ENCODE measurements around the gene XIRP1.

XIRP1 gene

DNA sequence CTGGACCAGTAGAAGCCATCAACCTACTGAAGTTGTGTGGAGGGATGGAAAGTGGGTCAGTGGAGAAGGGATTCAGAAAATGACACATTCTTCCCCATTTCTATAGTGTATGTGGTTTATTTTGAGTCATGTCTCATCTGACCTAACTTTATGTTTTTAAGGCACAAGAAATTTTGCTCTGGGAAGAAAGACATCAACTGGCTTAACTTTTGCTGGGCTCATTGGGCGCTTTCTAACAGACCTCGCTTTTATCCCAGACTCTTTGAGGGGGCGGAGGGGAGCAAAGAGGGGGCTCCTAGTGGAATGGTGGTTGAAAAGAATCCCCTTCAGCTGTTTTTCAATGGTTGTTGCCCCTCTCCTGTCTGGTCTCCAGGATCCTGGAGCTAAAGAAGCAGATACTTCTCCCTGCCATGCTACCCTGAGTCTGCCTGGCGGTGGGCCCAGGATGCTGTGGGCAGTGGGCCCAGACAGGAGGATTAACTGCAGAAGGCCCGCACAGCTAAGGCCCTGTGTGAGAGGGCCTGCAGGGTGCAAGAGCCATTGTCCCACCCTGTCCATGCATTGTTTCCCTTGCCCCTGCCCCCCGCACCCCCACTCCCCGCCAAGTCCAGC lies 53.5 kb downstream of the XIRP1 start:
- 90% methylated on average over 7 of the region's 7 CpGs for WGBS
- H3K27ac ChIP-seq (ENCODE audit: low read depth, low read length) = no peak overlapping the region
- peaks cover 39% of the 10 kb centered on the region for H3K36me3 ChIP-seq (ENCODE audit: insufficient read depth, low read length)
- H3K9me3 ChIP-seq (ENCODE audit: insufficient read depth, low read depth, low read length) = no peaks in the 10 kb centered on the region
- no peak overlapping the region for H3K4me3 ChIP-seq (ENCODE audit: low read length)
- no peaks in the 10 kb centered on the region for H3K27me3 ChIP-seq (ENCODE audit: insufficient read depth, low read length)
- H3K4me1 ChIP-seq (ENCODE audit: insufficient read depth, low read length) = no peaks in the 10 kb centered on the region
- no peak overlapping the region for H3K9ac ChIP-seq (ENCODE audit: low read depth, low read length)

DNA sequence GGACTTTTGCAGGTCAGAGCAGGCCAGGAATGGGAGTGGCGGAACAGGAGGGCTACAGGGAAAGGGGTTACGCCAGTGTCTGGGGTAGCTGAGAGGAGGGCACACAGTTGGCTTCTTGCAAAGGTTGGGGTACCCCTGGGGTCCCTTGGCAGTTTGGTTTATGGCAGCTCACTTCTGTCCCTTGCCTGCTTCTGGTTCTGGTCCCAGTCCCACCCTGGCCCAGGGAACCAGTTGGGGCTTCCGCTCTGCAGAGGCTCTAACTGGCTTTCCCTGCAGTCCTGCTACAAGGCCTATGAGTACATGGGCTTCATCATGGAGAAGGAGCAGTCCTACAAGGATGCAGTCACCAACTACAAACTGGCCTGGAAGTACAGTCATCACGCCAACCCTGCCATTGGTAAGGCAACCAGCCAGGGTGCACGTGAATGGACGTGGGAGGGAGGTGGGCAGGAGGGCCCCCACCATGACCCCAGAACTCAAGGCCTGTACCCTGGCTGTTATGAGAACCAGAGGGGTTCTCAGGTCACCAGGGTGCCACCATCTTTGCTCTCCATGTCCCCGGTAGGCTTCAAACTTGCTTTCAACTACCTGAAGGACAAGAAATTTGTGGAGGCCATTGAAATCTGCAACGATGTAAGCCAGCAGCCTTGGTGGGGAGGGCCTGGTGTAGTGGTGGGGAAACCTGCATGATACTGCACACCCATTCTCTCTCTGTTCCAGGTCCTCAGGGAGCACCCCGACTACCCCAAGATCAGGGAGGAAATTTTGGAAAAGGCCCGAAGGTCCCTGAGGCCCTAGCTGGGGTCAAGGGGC lies 54.2 kb downstream of the XIRP1 start:
- Histone ChIP-seq H3K9ac (ENCODE audit: low read depth, low read length) (no peak overlapping the region), H3K27me3 (ENCODE audit: insufficient read depth, low read length) (no peaks in the 10 kb centered on the region), H3K4me3 (ENCODE audit: low read length) (no peak overlapping the region), H3K4me1 (ENCODE audit: insufficient read depth, low read length) (no peaks in the 10 kb centered on the region), H3K9me3 (ENCODE audit: insufficient read depth, low read depth, low read length) (no peaks in the 10 kb centered on the region), H3K27ac (ENCODE audit: low read depth, low read length) (no peak overlapping the region), H3K36me3 (ENCODE audit: insufficient read depth, low read length) (peaks cover 32% of the 10 kb centered on the region)
- WGBS = 94% methylated on average over 10 of the region's 10 CpGs

DNA sequence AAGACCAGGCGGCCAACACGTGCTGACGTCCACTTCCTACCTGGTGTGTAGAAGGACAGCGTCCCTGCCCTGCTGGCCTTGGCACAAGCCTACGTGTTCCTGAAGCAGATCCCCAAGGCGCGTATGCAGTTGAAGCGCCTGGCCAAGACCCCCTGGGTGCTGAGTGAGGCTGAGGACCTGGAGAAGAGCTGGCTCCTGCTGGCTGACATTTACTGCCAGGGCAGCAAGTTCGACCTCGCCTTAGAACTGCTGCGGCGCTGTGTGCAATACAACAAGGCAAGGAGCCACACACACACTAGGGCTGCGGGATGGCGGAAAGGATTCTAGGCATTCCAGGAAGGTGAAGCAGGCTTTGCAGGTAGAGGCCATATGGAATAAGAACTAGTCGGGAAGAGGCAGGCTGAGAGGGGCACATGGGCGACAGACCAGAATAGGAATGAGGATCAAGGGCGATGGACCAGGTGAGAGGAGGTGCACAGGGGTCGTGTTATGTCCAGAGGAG lies 54.9 kb downstream of the XIRP1 start:
- H3K4me1 ChIP-seq (ENCODE audit: insufficient read depth, low read length) = no peaks in the 10 kb centered on the region
- H3K36me3 ChIP-seq (ENCODE audit: insufficient read depth, low read length) = peaks cover 25% of the 10 kb centered on the region
- H3K4me3 ChIP-seq (ENCODE audit: low read length) = no peak overlapping the region
- no peaks in the 10 kb centered on the region for H3K9me3 ChIP-seq (ENCODE audit: insufficient read depth, low read depth, low read length)
- H3K27ac ChIP-seq (ENCODE audit: low read depth, low read length) = no peak overlapping the region
- 94% methylated on average over 18 of the region's 18 CpGs for WGBS
- no peaks in the 10 kb centered on the region for H3K27me3 ChIP-seq (ENCODE audit: insufficient read depth, low read length)
- no peak overlapping the region for H3K9ac ChIP-seq (ENCODE audit: low read depth, low read length)

DNA sequence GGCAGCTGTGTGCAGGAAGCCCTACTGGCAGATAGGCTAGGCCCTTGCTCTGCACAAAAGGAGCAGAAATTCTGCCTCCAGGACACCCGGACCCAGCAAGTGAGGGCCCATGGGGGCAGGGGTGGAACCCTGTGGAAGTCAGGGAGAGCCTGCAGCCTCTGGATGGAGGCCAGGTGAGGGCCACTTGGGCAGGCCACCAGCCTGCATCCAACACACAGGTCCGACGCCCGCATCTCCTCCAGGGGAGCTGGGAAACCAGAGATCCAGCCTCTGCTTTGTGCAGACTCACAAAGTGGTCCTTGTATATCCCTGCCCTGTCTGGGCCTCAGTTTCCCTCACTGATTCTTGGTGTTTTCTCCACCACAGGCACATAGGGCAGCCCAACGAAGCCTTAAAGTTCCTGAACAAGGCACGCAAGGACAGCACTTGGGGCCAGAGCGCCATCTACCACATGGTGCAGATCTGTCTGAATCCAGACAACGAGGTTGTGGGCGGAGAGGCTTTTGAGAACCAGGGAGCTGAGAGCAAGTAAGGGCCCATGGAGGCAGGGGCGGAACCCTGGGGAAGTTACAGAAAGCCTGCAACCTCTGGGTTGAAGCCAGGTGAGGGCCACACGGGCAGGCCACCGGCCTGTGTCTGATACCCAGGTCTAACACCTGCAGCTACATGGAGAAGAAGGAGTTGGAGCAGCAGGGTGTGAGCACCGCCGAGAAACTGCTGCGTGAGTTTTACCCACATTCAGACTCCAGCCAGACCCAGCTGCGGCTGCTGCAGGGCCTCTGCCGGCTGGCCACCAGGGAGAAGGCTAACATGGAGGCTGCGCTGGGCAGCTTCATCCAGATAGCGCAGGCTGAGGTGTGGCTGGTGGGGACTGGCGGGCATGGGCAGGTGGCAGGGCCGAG lies 55.6 kb downstream of the XIRP1 start:
- no peak overlapping the region for H3K4me3 ChIP-seq (ENCODE audit: low read length)
- no peak overlapping the region for H3K27ac ChIP-seq (ENCODE audit: low read depth, low read length)
- WGBS = 92% methylated on average over 21 of the region's 21 CpGs
- no peaks in the 10 kb centered on the region for H3K27me3 ChIP-seq (ENCODE audit: insufficient read depth, low read length)
- H3K4me1 ChIP-seq (ENCODE audit: insufficient read depth, low read length) = no peaks in the 10 kb centered on the region
- H3K9ac ChIP-seq (ENCODE audit: low read depth, low read length) = no peak overlapping the region
- peaks cover 18% of the 10 kb centered on the region for H3K36me3 ChIP-seq (ENCODE audit: insufficient read depth, low read length)
- no peaks in the 10 kb centered on the region for H3K9me3 ChIP-seq (ENCODE audit: insufficient read depth, low read depth, low read length)

DNA sequence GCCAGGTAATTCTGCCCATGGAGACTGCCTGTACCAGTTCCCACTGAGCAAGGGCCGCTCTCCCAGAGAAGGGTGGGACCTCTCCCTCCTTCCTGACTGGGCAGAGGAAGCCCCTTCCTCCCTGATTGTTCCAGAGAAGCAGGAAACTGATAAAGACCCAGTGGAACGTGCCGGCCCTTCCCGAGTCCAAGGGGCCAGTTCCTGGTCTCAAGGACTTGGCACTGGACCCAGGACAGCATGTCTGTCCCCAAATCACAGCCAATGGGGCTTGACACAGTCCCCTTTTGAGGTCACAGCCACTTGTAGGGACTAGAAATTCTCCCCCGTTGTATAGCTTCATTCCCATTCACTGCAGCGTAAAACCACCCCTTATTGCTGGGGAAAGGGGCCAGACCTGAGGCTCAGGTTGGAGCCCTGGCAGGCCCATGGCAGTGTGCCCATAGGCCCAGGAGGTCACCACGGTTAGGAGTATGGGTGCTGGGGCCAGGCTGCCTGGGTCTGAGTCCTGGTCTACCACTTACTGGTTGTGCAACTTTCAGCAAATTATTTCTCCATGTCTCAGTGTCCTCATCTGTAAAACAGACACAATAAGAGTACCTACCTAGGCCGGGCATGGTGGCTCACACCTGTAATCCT lies 57.1 kb downstream of the XIRP1 start:
- WGBS = 90% methylated on average over 8 of the region's 8 CpGs
- Histone ChIP-seq H3K9ac (ENCODE audit: low read depth, low read length) (no peak overlapping the region), H3K4me3 (ENCODE audit: low read length) (no peak overlapping the region), H3K4me1 (ENCODE audit: insufficient read depth, low read length) (no peaks in the 10 kb centered on the region), H3K9me3 (ENCODE audit: insufficient read depth, low read depth, low read length) (no peaks in the 10 kb centered on the region), H3K36me3 (ENCODE audit: insufficient read depth, low read length) (peaks cover 3% of the 10 kb centered on the region; the same call in 1 of the 2 replicates), H3K27ac (ENCODE audit: low read depth, low read length) (no peak overlapping the region), H3K27me3 (ENCODE audit: insufficient read depth, low read length) (no peaks in the 10 kb centered on the region)

DNA sequence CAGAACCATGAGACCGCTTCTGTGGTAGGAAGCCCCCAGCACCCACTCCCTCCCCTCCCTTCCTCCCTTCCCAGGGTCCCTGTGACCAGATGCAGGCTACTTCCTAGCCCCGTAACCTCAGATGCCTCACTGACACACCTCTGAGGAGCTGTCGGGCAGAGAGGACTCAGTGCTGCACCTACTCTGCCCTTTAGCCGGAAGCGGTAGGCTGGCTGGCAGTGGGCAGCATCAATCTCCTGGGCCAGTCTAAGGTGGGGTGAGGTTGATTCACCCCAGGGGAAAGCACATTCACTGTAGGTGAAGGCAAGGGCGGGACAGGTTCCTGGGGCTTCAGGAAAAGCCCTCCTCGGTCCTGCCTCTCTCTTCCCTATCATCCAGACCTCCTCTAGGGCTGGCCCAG lies 58.1 kb downstream of the XIRP1 start:
- 92% methylated on average over 7 of the region's 7 CpGs for WGBS
- Histone ChIP-seq H3K36me3 (ENCODE audit: insufficient read depth, low read length) (no peaks in the 10 kb centered on the region), H3K4me1 (ENCODE audit: insufficient read depth, low read length) (no peaks in the 10 kb centered on the region), H3K4me3 (ENCODE audit: low read length) (no peak overlapping the region), H3K27ac (ENCODE audit: low read depth, low read length) (no peak overlapping the region), H3K9me3 (ENCODE audit: insufficient read depth, low read depth, low read length) (no peaks in the 10 kb centered on the region), H3K27me3 (ENCODE audit: insufficient read depth, low read length) (no peaks in the 10 kb centered on the region), H3K9ac (ENCODE audit: low read depth, low read length) (no peak overlapping the region)

DNA sequence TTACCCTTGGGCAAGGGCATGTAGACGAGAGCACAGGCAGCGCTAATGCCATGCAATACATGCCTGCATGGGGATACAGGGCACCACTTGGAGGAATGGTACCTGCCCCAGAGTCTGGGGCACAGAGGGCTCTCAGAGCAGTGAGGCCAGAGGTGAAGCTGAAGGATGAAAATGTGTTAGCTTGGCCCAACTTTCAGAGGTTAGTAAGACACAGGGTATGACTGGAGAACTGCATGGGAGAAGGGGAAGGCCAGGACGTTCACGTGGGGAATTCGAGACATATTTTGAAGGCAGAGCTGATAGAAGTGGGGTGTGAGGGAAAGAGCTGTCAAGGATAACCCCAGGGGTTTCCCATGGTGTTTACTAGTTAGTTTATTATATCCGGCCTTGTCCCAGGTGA lies 58.6 kb downstream of the XIRP1 start:
- 76% methylated on average over 6 of the region's 6 CpGs for WGBS
- H3K4me3 ChIP-seq (ENCODE audit: low read length) = no peak overlapping the region
- no peaks in the 10 kb centered on the region for H3K9me3 ChIP-seq (ENCODE audit: insufficient read depth, low read depth, low read length)
- no peak overlapping the region for H3K9ac ChIP-seq (ENCODE audit: low read depth, low read length)
- H3K4me1 ChIP-seq (ENCODE audit: insufficient read depth, low read length) = no peaks in the 10 kb centered on the region
- no peaks in the 10 kb centered on the region for H3K27me3 ChIP-seq (ENCODE audit: insufficient read depth, low read length)
- no peak overlapping the region for H3K27ac ChIP-seq (ENCODE audit: low read depth, low read length)
- no peaks in the 10 kb centered on the region for H3K36me3 ChIP-seq (ENCODE audit: insufficient read depth, low read length)

Data from HUES64 (cell line).